Peyer's patch (tissue), 4 donors: ENCODE measurements around the gene DISP2. TPM values are rescaled to one million over a fixed set of nuclear protein-coding genes. Genes with fewer than 3 reads are reported as not detected.

Experiments used
- DNase-seq, 3 donors: peaks; one replicate each; pipeline ENCODE4 v3.0.0-alpha.2; 2017 to 2019
- H3K27ac ChIP-seq, 4 donors: fragments of 200-600 bp; sonication (generic); one replicate each; pipeline ENCODE4 v1.5.1; 2016 to 2019
- H3K27me3 ChIP-seq, 2 donors: fragments of 200-600 bp; sonication (generic); one replicate each; pipeline ENCODE4 v1.5.1; 2019
- H3K36me3 ChIP-seq, 3 donors: fragments of 200-600 bp; sonication (generic); one replicate each; pipeline ENCODE4 v1.5.1; 2016 to 2019
- H3K4me1 ChIP-seq, 4 donors: fragments of 200-600 bp; sonication (generic); one replicate each; pipeline ENCODE4 v1.5.1; 2016 to 2019
- H3K4me3 ChIP-seq, 4 donors: fragments of 200-600 bp; sonication (generic); 1 replicate in 3 of 4; 2 replicates in 1 of 4; pipeline ENCODE4 v1.5.1; 2016 to 2019; ENCODE audit warnings: mild to moderate bottlenecking in 1 of 4
- H3K9me3 ChIP-seq, 4 donors: fragments of 200-600 bp; sonication (generic); one replicate each; pipeline ENCODE4 v1.5.1; 2016 to 2019; ENCODE audit warnings: mild to moderate bottlenecking in 1 of 4
- CTCF ChIP-seq, 6 experiments: fragments of 450-650 bp in 4 of 6; fragments of 200-600 bp in 2 of 6; sonication (generic) in 1 of 6; IDR thresholded peaks; one replicate each; pipeline ENCODE4 v1.5.1; 2017 to 2019; ENCODE audit warnings: antibody characterized with exemption in 6 of 6, mild to moderate bottlenecking in 3 of 6, moderate library complexity in 1 of 6
- POLR2A ChIP-seq, 2 donors: fragments of 450-650 bp; IDR thresholded peaks; one replicate each; pipeline ENCODE4 v1.5.1; 2017; ENCODE audit warnings: antibody characterized with exemption in 2 of 2, mild to moderate bottlenecking in 2 of 2, moderate library complexity in 2 of 2
- total RNA-seq, 4 donors: library from RNA; depleted of rRNA; stranded (reverse); fragments of >200 nt; gene quantifications; one replicate each; pipeline ENCODE4 v1.1.0, GENCODE V29; 2016

Gene DISP2
- total RNA-seq, 4 donors from 2014 or later = 1.7 to 27.5 (median 7.4) TPM

- DNase-seq = peak; percentile 89 to 96 (median 93)
- H3K27me3 ChIP-seq = no peaks in the 10 kb centered on the region
- H3K9me3 ChIP-seq = no peaks in the 10 kb centered on the region
- H3K36me3 ChIP-seq = peaks cover 0 to 16% (median 0%) of the 10 kb centered on the region in 3 donors
- H3K27ac ChIP-seq = peak within 1 kb of the TSS in 3 of 4 donors; percentile 7 to 64 (median 50)
- peak within 1 kb of the TSS; percentile 52 to 82 (median 72) for H3K4me3 ChIP-seq
- TF ChIP-seq CTCF (IDR thresholded peaks at IDR 0.05) = no peak
- no peak for TF ChIP-seq POLR2A (IDR thresholded peaks at IDR 0.05)
- H3K4me1 ChIP-seq = peaks cover 0 to 18% (median 2%) of the 10 kb centered on the region in 4 donors
Measured at GRCh38 chr15:40382580-40383456, 24.8 kb downstream of the DISP2 start, which contains the start of gene KNSTRN. TSS of gene KNSTRN (plus strand) at chr15:40382721. CDS start at chr15:40382836, 115 bp downstream.

GRCh38 chr15:40386480-40386879 lies 28.5 kb downstream of the DISP2 start:
- H3K36me3 ChIP-seq = peaks cover 0 to 28% (median 0%) of the 10 kb centered on the region in 3 donors
- H3K9me3 ChIP-seq = no peaks in the 10 kb centered on the region
- H3K4me3 ChIP-seq = no peak overlapping the region
- TF ChIP-seq CTCF (IDR thresholded peaks at IDR 0.05) = no peak
- TF ChIP-seq POLR2A (IDR thresholded peaks at IDR 0.05) = no peak
- no peak overlapping the region for H3K27ac ChIP-seq
- no peaks in the 10 kb centered on the region for H3K27me3 ChIP-seq
- DNase-seq = no peak
- peaks cover 0 to 18% (median 2%) of the 10 kb centered on the region in 4 donors for H3K4me1 ChIP-seq

GRCh38 chr15:40388941-40389823 lies 31.2 kb downstream of the DISP2 start:
- no peak overlapping the region for H3K4me3 ChIP-seq
- peaks cover 0 to 44% (median 0%) of the 10 kb centered on the region in 3 donors for H3K36me3 ChIP-seq
- H3K27me3 ChIP-seq = no peaks in the 10 kb centered on the region
- DNase-seq = no peak
- no peaks in the 10 kb centered on the region for H3K9me3 ChIP-seq
- TF ChIP-seq POLR2A (IDR thresholded peaks at IDR 0.05) = no peak
- no peak for TF ChIP-seq CTCF (IDR thresholded peaks at IDR 0.05)
- peaks cover 0 to under 1% (median 0%) of the 10 kb centered on the region in 4 donors for H3K4me1 ChIP-seq
- no peak overlapping the region for H3K27ac ChIP-seq

- no peak for DNase-seq
- Histone ChIP-seq H3K36me3 (peaks cover 0 to 44% (median 0%) of the 10 kb centered on the region in 3 donors), H3K4me1 (no peaks in the 10 kb centered on the region), H3K4me3 (no peak overlapping the region), H3K27ac (no peak overlapping the region), H3K27me3 (no peaks in the 10 kb centered on the region), H3K9me3 (no peaks in the 10 kb centered on the region)
- TF ChIP-seq CTCF (IDR thresholded peaks at IDR 0.05) (no peak), POLR2A (IDR thresholded peaks at IDR 0.05) (no peak)
Measured at GRCh38 chr15:40389824-40390595, 32.0 kb downstream of the DISP2 start.
